ENCODE data around the gene TMEM143. TPM values are rescaled to one million over a fixed set of nuclear protein-coding genes. Genes with fewer than 3 reads are reported as not detected.
A peak's percentile ranks its signal among the peaks of the same experiment; 100 is the strongest.

The TMEM143 gene
- total and polyA plus RNA-seq, 2 of the 8 experiments (the other 6 are each of a cell fraction or from before 2014, with no cell fraction given): 14.2 to 19.1 TPM

- FAIRE-seq: no peak
- CTCF ChIA-PET (ENCODE audit: partially characterized antibody): interaction anchor here (0.6 to 0.9 kb wide), 4 partner anchors 37 to 243 kb away, joined by 3 to 4 read pairs (median 3); no protein-coding TSS in a partner anchor
- TF ChIP-seq CTBP2 (IDR thresholded peaks at IDR 0.05; ENCODE audit: borderline replicate concordance, insufficient read depth, insufficient read length, low read length): no peak
- TF ChIP-seq KDM5A (IDR thresholded peaks at IDR 0.05; ENCODE audit: low read length): no peak
- no peak for TF ChIP-seq KDM4A (IDR thresholded peaks at IDR 0.05; ENCODE audit: low read depth, low read length, severe bottlenecking)
- TF ChIP-seq SRF (IDR thresholded peaks at IDR 0.05; ENCODE audit: low read depth, low read length): no peak
- no peak for TF ChIP-seq CBX8 (IDR thresholded peaks at IDR 0.05; ENCODE audit: borderline replicate concordance, low read depth, low read length)
- no peak for TF ChIP-seq SIN3A (conservative IDR thresholded peaks at IDR 0.05 in 1 of 2, IDR thresholded peaks at IDR 0.05 in 1 of 2; ENCODE audit: low read depth in 1 of 2, low read length in 2 of 2)
- TF ChIP-seq PHF8 (conservative IDR thresholded peaks at IDR 0.05; ENCODE audit: low read depth, low read length): no peak
- TF ChIP-seq KDM1A (IDR thresholded peaks at IDR 0.05; ENCODE audit: borderline replicate concordance, low read length): no peak
- TF ChIP-seq RXRA (IDR thresholded peaks at IDR 0.05; ENCODE audit: insufficient read depth, low read depth, low read length): no peak
- TF ChIP-seq EZH2 (IDR thresholded peaks at IDR 0.05; ENCODE audit: low read depth, low read length, severe bottlenecking): no peak
- TF ChIP-seq BACH1 (IDR thresholded peaks at IDR 0.05; ENCODE audit: low read length): no peak
- no peak for TF ChIP-seq EP300 (IDR thresholded peaks at IDR 0.05; ENCODE audit: borderline replicate concordance in 1 of 2, low read depth in 2 of 2, low read length in 2 of 2)
These were observed 31.8 kb upstream of the TMEM143 start for GRCh38 chr19:48395499-48395898.

More at GRCh38 chr19:48395499-48395898, 31.8 kb upstream of the TMEM143 start:
- WGBS, 2 experiments (ENCODE audit: extremely low coverage in 1 of 2, insufficient coverage in 1 of 2, insufficient read length in 1 of 2, insufficient replicate concordance in 2 of 2, low coverage in 1 of 2, low lambda C conversion rate in 2 of 2, missing lambda C conversion rate in 1 of 2): 48% methylated on average over 9 of the region's 9 CpGs; no CpG with 5 or more reads in 1 of the 2 experiments
- no peak overlapping the region for H3K23ac ChIP-seq (ENCODE audit: insufficient read length)
- peak overlapping the region; percentile 67 to 81 for H3K4me2 ChIP-seq (ENCODE audit: insufficient read depth in 1 of 2, low read depth in 2 of 2, low read length in 2 of 2)
- H2BK15ac ChIP-seq (ENCODE audit: low read length): no peak overlapping the region
- H3K79me2 ChIP-seq (ENCODE audit: control insufficient read depth in 1 of 2, insufficient read depth in 2 of 2, low read length in 2 of 2): peaks cover 0 to 6% of the 10 kb centered on the region in 2 experiments; a peak in 1 of 4 replicates
- H2BK120ac ChIP-seq (replicated peaks; ENCODE audit: low read depth, low read length): no peak overlapping the region
- no peak overlapping the region for H2BK5ac ChIP-seq (ENCODE audit: low read depth, low read length)
- H3K36me3 ChIP-seq (ENCODE audit: control insufficient read depth in 2 of 4, insufficient read depth in 4 of 4, low read length in 3 of 4): no peaks in the 10 kb centered on the region
- peak overlapping the region; percentile 53; the same call in 1 of the 2 replicates for H2AK5ac ChIP-seq (ENCODE audit: low read depth, low read length)
- peaks cover 34% of the 10 kb centered on the region for H3K23me2 ChIP-seq (ENCODE audit: low read depth, low read length)
- 0 out of 2 replicates have a peak, but pooled peaks cover 4% of the 10 kb centered on the region for H3K79me1 ChIP-seq (ENCODE audit: low read depth, low read length)
- H3K4ac ChIP-seq (replicated peaks; ENCODE audit: insufficient read length, low read depth, low read length): no peak overlapping the region
- H3K4me3 ChIP-seq (ENCODE audit: extremely low read depth in 1 of 4, insufficient read depth in 2 of 4, low read depth in 3 of 4, low read length in 4 of 4): peak overlapping the region in 1 of 4 experiments; percentile 65; a peak in 2 of 8 replicates
- no peak overlapping the region; the same call in 1 of the 2 replicates for H3K18ac ChIP-seq (ENCODE audit: extremely low read depth, low read length)
- 0 out of 2 replicates have a peak overlapping the region, but pooled peaks have one; percentile 5 for H4K8ac ChIP-seq (ENCODE audit: extremely low read depth, insufficient read depth, low read length)
- H3K56ac ChIP-seq (replicated peaks; ENCODE audit: insufficient read length, low read depth, low read length): no peak overlapping the region
- POLR2A ChIA-PET (ENCODE audit: partially characterized antibody): interaction anchor here (0.6 to 4.0 kb wide), 15 partner anchors 8 to 1609 kb away, joined by 3 to 20 read pairs (median 3); partner anchors contain the start of genes PLA2G4C, SPHK2, SYNGR4 and TMEM143
- peak in 1 of 2 experiments; percentile 52 for DNase-seq (ENCODE audit: low read depth in 1 of 2, low spot score in 2 of 2)
- H3K4me1 ChIP-seq (replicated peaks in 1 of 4; ENCODE audit: control insufficient read depth in 3 of 4, insufficient read depth in 4 of 4, low read length in 3 of 4): peaks cover 0 to 50% (median 32%) of the 10 kb centered on the region in 4 experiments; a peak in 6 of 7 replicates
- H3K9ac ChIP-seq (replicated peaks in 1 of 4; ENCODE audit: extremely low read depth in 1 of 4, low read depth in 3 of 4, low read length in 3 of 4): no peak overlapping the region
- no peak overlapping the region for H2BK12ac ChIP-seq (ENCODE audit: low read depth, low read length)
- no peak overlapping the region for H3K27ac ChIP-seq (ENCODE audit: low read depth, low read length)
- H4K5ac ChIP-seq (ENCODE audit: insufficient read length, low read depth, low read length): no peak overlapping the region
- H2AFZ ChIP-seq (ENCODE audit: low read length): no peak overlapping the region
- no peak overlapping the region for H3K14ac ChIP-seq (ENCODE audit: insufficient read length)
- peaks cover 6 to 50% (median 42%) of the 10 kb centered on the region in 4 experiments for H3K27me3 ChIP-seq (replicated peaks in 1 of 4; ENCODE audit: control insufficient read depth in 3 of 4, extremely low read depth in 1 of 4, insufficient read depth in 3 of 4, low read length in 3 of 4)
- H4K91ac ChIP-seq (replicated peaks; ENCODE audit: insufficient read length, low read length): no peak overlapping the region
- H3K9me3 ChIP-seq (ENCODE audit: insufficient read depth in 2 of 2, low read depth in 1 of 2, low read length in 1 of 2): no peaks in the 10 kb centered on the region
- H2BK20ac ChIP-seq (ENCODE audit: low read length): no peak overlapping the region
- no peaks in the 10 kb centered on the region for H4K20me1 ChIP-seq (replicated peaks in 1 of 2; ENCODE audit: control insufficient read depth in 1 of 2, insufficient read depth in 2 of 2, low read length in 2 of 2)
